CD4-positive, alpha-beta T cell treated with Interleukin-2 at 100 ng/mL for 4 hours (primary cell): ENCODE results near the gene SUPT3H.
A peak's percentile ranks its signal among the peaks of the same experiment; 100 is the strongest.

Experiments used
- DNase-seq: peaks from one replicate; pipeline ENCODE4 v3.0.0-alpha.2; 2020; ENCODE audit warnings: low spot score

Gene SUPT3H

GRCh38 chr6:45377554-45378333, at the start of gene SUPT3H:
TSS of gene SUPT3H (minus strand) at chr6:45377934.
- DNase-seq: peak; percentile 90

- no peak for DNase-seq
These were observed 48.5 kb upstream of the SUPT3H start for GRCh38 chr6:45426251-45426650.

GRCh38 chr6:45424451-45424861, 46.7 kb upstream of the SUPT3H start:
- DNase-seq: no peak

- DNase-seq: no peak
These were observed 46.2 kb upstream of the SUPT3H start for GRCh38 chr6:45423824-45424450.

GRCh38 chr6:45423111-45423823, 45.5 kb upstream of the SUPT3H start:
- DNase-seq: no peak

GRCh38 chr6:45422503-45423110, 44.9 kb upstream of the SUPT3H start:
- DNase-seq: no peak

- peak; percentile 66 for DNase-seq
These were observed 44.2 kb upstream of the SUPT3H start for GRCh38 chr6:45421709-45422502.

- no peak for DNase-seq
These were observed 43.4 kb upstream of the SUPT3H start for GRCh38 chr6:45420909-45421708.

- peak; percentile 61 for DNase-seq
These were observed 42.6 kb upstream of the SUPT3H start for GRCh38 chr6:45420083-45420908.

- DNase-seq: peak; percentile 58
These were observed 41.9 kb upstream of the SUPT3H start for GRCh38 chr6:45419571-45420082.

GRCh38 chr6:45417436-45417835, 39.7 kb upstream of the SUPT3H start:
- no peak for DNase-seq

- DNase-seq: no peak
These were observed 39.0 kb upstream of the SUPT3H start for GRCh38 chr6:45416700-45417099.

GRCh38 chr6:45415788-45416518, 38.2 kb upstream of the SUPT3H start:
- DNase-seq: no peak

GRCh38 chr6:45415315-45415714, 37.6 kb upstream of the SUPT3H start:
- DNase-seq: no peak

- no peak for DNase-seq
These were observed 34.2 kb upstream of the SUPT3H start for GRCh38 chr6:45411959-45412358.

- DNase-seq: no peak
These were observed 22.3 kb upstream of the SUPT3H start for GRCh38 chr6:45400021-45400420.

GRCh38 chr6:45398075-45398813, 20.5 kb upstream of the SUPT3H start:
- peak; percentile 17 for DNase-seq

- no peak for DNase-seq
These were observed 16.9 kb upstream of the SUPT3H start for GRCh38 chr6:45394586-45395095.
